A549 (cell line): ENCODE data around the gene ELOVL5. TPM values are rescaled to one million over a fixed set of nuclear protein-coding genes. Genes with fewer than 3 reads are reported as not detected.

Source experiments
- ATAC-seq, 2 experiments: fragments of 200-7000 bp in 1 of 2; fragments of >200 bp in 1 of 2; cut with Nextera tagmentation in 1 of 2; cut with Tn5 transposase in 1 of 2; 3 replicates each; pipeline versions ENCODE4 v1.8.0 to v1.9.1; 2018 to 2020; ENCODE audit warnings: mild to moderate bottlenecking in 1 of 2, moderate library complexity in 1 of 2
- CTCF ChIA-PET: fragments of 300-600 bp; sonication (Branson Sonifier 250); formaldehyde crosslinking; extraction: SDS; loops from one replicate; lab custom pipeline; 2021; ENCODE audit warnings: antibody characterized with exemption, inconsistent platforms; lab: Yijun Ruan, JAX
- POLR2A ChIA-PET: fragments of 350-600 bp; formaldehyde crosslinking; extraction: SDS; loops from one replicate; lab custom pipeline; 2021; ENCODE audit warnings: antibody characterized with exemption, inconsistent platforms; lab: Yijun Ruan, JAX
- DNase-seq, 2 experiments: peaks; one replicate each; pipeline versions ENCODE4 v3.0.0 to v3.0.0-alpha.2; 2011 to 2016; ENCODE audit warnings: low read depth in 1 of 2, low spot score in 1 of 2
- FAIRE-seq: peaks from 2 replicates; lab custom pipeline; 2011; peaks lifted over from hg19 to GRCh38; lab: Jason Lieb, UNC
- H3K27ac ChIP-seq, 2 experiments: fragments of >200 bp; sonication (Bioruptor Twin); formaldehyde crosslinking; 3 replicates each; pipeline ENCODE4 v1.5.1; 2016 to 2017
- H3K4me1 ChIP-seq: fragments of >200 bp; sonication (Bioruptor Twin); formaldehyde crosslinking; 3 replicates; pipeline ENCODE4 v1.6.1; 2016
- H3K4me2 ChIP-seq: fragments of >200 bp; sonication (Bioruptor Twin); formaldehyde crosslinking; 3 replicates; pipeline ENCODE4 v1.6.1; 2016
- H3K4me3 ChIP-seq: fragments of >200 bp; sonication (Bioruptor Twin); formaldehyde crosslinking; 3 replicates; pipeline ENCODE4 v1.5.1; 2016
- H3K9me3 ChIP-seq: fragments of >200 bp; sonication (Bioruptor Twin); formaldehyde crosslinking; 3 replicates; pipeline ENCODE4 v1.6.1; 2016
- CTCF ChIP-seq: fragments of >200 bp; sonication (Bioruptor Twin); formaldehyde crosslinking; IDR thresholded peaks from 3 replicates; pipeline ENCODE4 v1.5.1; 2016
- E2F6 ChIP-seq: IDR thresholded peaks from 2 replicates; pipeline ENCODE4 v1.6.1; 2012; ENCODE audit warnings: low read depth, borderline replicate concordance
- EP300 ChIP-seq, 2 experiments: fragments of >200 bp; sonication (Bioruptor Twin); formaldehyde crosslinking; IDR thresholded peaks; 2 replicates in 1 of 2; 3 replicates in 1 of 2; pipeline ENCODE4 v1.6.1; 2016 to 2017
- FOSB ChIP-seq: fragments of 250-450 bp; sonication (Bioruptor Pico); IDR thresholded peaks from 2 replicates; pipeline ENCODE4 v1.5.0; 2020; ENCODE audit warnings: mild to moderate bottlenecking, moderate library complexity
- FOSL2 ChIP-seq, 2 experiments: fragments of 450-650 bp in 1 of 2; fragments of >200 bp in 1 of 2; sonication (Bioruptor Twin) in 1 of 2; formaldehyde crosslinking; IDR thresholded peaks; 2 replicates each; pipeline versions ENCODE4 v1.5.0 to v1.6.1; 2016 to 2020; ENCODE audit warnings: mild to moderate bottlenecking in 1 of 2, moderate library complexity in 1 of 2
- FOXS1 ChIP-seq: fragments of 250-450 bp; sonication (Bioruptor Pico); IDR thresholded peaks from 2 replicates; pipeline ENCODE4 v1.5.0; 2020; ENCODE audit warnings: mild to moderate bottlenecking, moderate library complexity
- HDAC2 ChIP-seq: fragments of 200-600 bp; sonication (generic); IDR thresholded peaks from 2 replicates; pipeline ENCODE4 v1.6.1; 2016
- HEYL ChIP-seq: fragments of 250-450 bp; sonication (Bioruptor Pico); IDR thresholded peaks from 2 replicates; pipeline ENCODE4 v1.8.0; 2021; ENCODE audit warnings: mild to moderate bottlenecking, moderate library complexity
- HOXA7 ChIP-seq: fragments of 250-450 bp; sonication (Bioruptor Pico); IDR thresholded peaks from 2 replicates; pipeline ENCODE4 v1.5.0; 2020; ENCODE audit warnings: mild to moderate bottlenecking, moderate library complexity
- HOXB5 ChIP-seq: fragments of 250-450 bp; sonication (Bioruptor Pico); IDR thresholded peaks from 2 replicates; pipeline ENCODE4 v1.5.0; 2020; ENCODE audit warnings: mild to moderate bottlenecking, moderate library complexity
- JUNB ChIP-seq: fragments of >200 bp; sonication (Bioruptor Twin); formaldehyde crosslinking; IDR thresholded peaks from 2 replicates; pipeline ENCODE4 v1.6.1; 2016
- KDM1A ChIP-seq: fragments of 200-600 bp; sonication (generic); IDR thresholded peaks from 2 replicates; pipeline ENCODE4 v1.6.1; 2016; ENCODE audit warnings: low read depth, mild to moderate bottlenecking
- MAX ChIP-seq: IDR thresholded peaks from 2 replicates; pipeline ENCODE4 v1.6.1; 2012
- NR3C1 ChIP-seq: fragments of >200 bp; sonication (Bioruptor Twin); formaldehyde crosslinking; IDR thresholded peaks from 3 replicates; pipeline ENCODE4 v1.6.1; 2017
- RAD21 ChIP-seq, 2 experiments: fragments of >200 bp in 1 of 2; sonication (Bioruptor Twin) in 1 of 2; formaldehyde crosslinking in 1 of 2; IDR thresholded peaks in 1 of 2; conservative IDR thresholded peaks in 1 of 2; 2 replicates in 1 of 2; 3 replicates in 1 of 2; pipeline ENCODE4 v1.6.1; 2012 to 2018; ENCODE audit warnings: inconsistent platforms in 1 of 2
- RCOR1 ChIP-seq: fragments of 150-350 bp; IDR thresholded peaks from 2 replicates; pipeline ENCODE4 v1.6.1; 2014; ENCODE audit warnings: antibody characterized with exemption, low read length, low read depth
- TFCP2L1 ChIP-seq: fragments of 250-450 bp; sonication (Bioruptor Pico); IDR thresholded peaks from 2 replicates; pipeline ENCODE4 v1.5.0; 2021; ENCODE audit warnings: mild to moderate bottlenecking
- TP53 ChIP-seq: fragments of 250-450 bp; sonication (Bioruptor Pico); IDR thresholded peaks from 2 replicates; pipeline ENCODE4 v1.5.0; 2021; ENCODE audit warnings: mild to moderate bottlenecking, moderate library complexity
- ZFP36 ChIP-seq: fragments of 450-650 bp; IDR thresholded peaks from 2 replicates; pipeline ENCODE4 v1.6.1; 2014; ENCODE audit warnings: borderline replicate concordance; ENCODE audit not compliant: partially characterized antibody
- ZNF302 ChIP-seq: fragments of 250-450 bp; sonication (Bioruptor Pico); IDR thresholded peaks from 2 replicates; pipeline ENCODE4 v1.9.0; 2021; ENCODE audit warnings: inconsistent platforms, mild to moderate bottlenecking, moderate library complexity
- WGBS: methylation state at CpG from one replicate; pipeline ENCODE4 v1.1.6; 2017; ENCODE audit errors: missing lambda C conversion rate; 5-methylcytosine and 5-hydroxymethylcytosine counted together
- polyA plus RNA-seq, 4 experiments: library from polyadenylated mRNA; depleted of rRNA in 3 of 4; stranded (reverse); fragments of >200 nt; fragmentation: RNase III in 1 of 4; extraction: RNeasy Plus Mini Kit Qiagen cat#74134 plus additional on column Dnase treatment in 1 of 4; gene quantifications; 2 replicates in 3 of 4; 3 replicates in 1 of 4; pipeline ENCODE4 v1.2.3, GENCODE V29; 2011 to 2017

Gene ELOVL5
- polyA plus RNA-seq, 2 of the 4 experiments (the other 2 are of a cell fraction): 90.9 to 95.4 TPM

- no peak overlapping the region for H3K4me2 ChIP-seq
- FAIRE-seq (no peak), ATAC-seq (no peak)
- TF ChIP-seq FOSL2 (IDR thresholded peaks at IDR 0.05) (no peak), FOSL2 (CRISPR knock-in tag; IDR thresholded peaks at IDR 0.05) (no peak), CTCF (no peak), HOXA7 (CRISPR knock-in tag) (no peak), FOXS1 (CRISPR knock-in tag) (no peak), ZNF302 (CRISPR knock-in tag) (no peak), TP53 (CRISPR knock-in tag) (no peak), JUNB (no peak), NR3C1 (no peak), HOXB5 (no peak)
- TF ChIP-seq, all 56 proteins: peak for 0
- ChIA-PET POLR2A (no interaction called here), CTCF (interaction anchor here (1.2 kb wide), 1 partner anchor 12 kb away, joined by 3 read pairs; no protein-coding TSS in a partner anchor)
- Histone ChIP-seq H3K4me1 (no peaks in the 10 kb centered on the region), H3K27ac (no peak overlapping the region), H3K9me3 (no peaks in the 10 kb centered on the region), H3K4me3 (no peak overlapping the region)
- 95% methylated on average over 5 of the region's 5 CpGs for WGBS
- DNase-seq: no peak
These were observed 90.0 kb downstream of the ELOVL5 start for GRCh38 chr6:53258774-53259155.

GRCh38 chr6:53258076-53258773, 90.5 kb downstream of the ELOVL5 start:
- FAIRE-seq (no peak), DNase-seq (no peak), ATAC-seq (0 out of 6 replicates have a peak, but pooled peaks of 1 of the 2 experiments have one; percentile 19)
- Histone ChIP-seq H3K4me2 (no peak overlapping the region), H3K27ac (no peak overlapping the region), H3K4me1 (no peaks in the 10 kb centered on the region), H3K9me3 (no peaks in the 10 kb centered on the region), H3K4me3 (no peak overlapping the region)
- WGBS: 91% methylated on average over 2 of the region's 2 CpGs
- ChIA-PET CTCF (interaction anchor here (1.2 kb wide), 1 partner anchor 12 kb away, joined by 3 read pairs; no protein-coding TSS in a partner anchor), POLR2A (no interaction called here)
- no peak for TF ChIP-seq RCOR1
- no peak for TF ChIP-seq HDAC2
- TF ChIP-seq, all 56 proteins: peak for 0

GRCh38 chr6:53257533-53257932, 91.2 kb downstream of the ELOVL5 start:
- no peak overlapping the region for H3K4me2 ChIP-seq
- DNase-seq (no peak), ATAC-seq (no peak), FAIRE-seq (no peak)
- no peaks in the 10 kb centered on the region for H3K4me1 ChIP-seq
- no peaks in the 10 kb centered on the region for H3K9me3 ChIP-seq
- CTCF ChIA-PET: interaction anchor here (1.2 kb wide), 1 partner anchor 180 kb away, joined by 5 read pairs; no protein-coding TSS in a partner anchor
- H3K4me3 ChIP-seq: no peak overlapping the region
- POLR2A ChIA-PET: no interaction called here
- H3K27ac ChIP-seq: no peak overlapping the region
- TF ChIP-seq MAX (no peak), TFCP2L1 (no peak), FOSB (CRISPR knock-in tag) (no peak), KDM1A (no peak), ZFP36 (no peak), RAD21 (conservative IDR thresholded peaks at IDR 0.05 in 1 of 2, IDR thresholded peaks at IDR 0.05 in 1 of 2) (no peak), EP300 (IDR thresholded peaks at IDR 0.05) (no peak), FOSL2 (IDR thresholded peaks at IDR 0.05) (no peak), FOSL2 (CRISPR knock-in tag; IDR thresholded peaks at IDR 0.05) (no peak)
- WGBS: 72% methylated on average over 2 of the region's 2 CpGs

GRCh38 chr6:53257001-53257400, 91.7 kb downstream of the ELOVL5 start:
- Histone ChIP-seq H3K4me1 (no peaks in the 10 kb centered on the region), H3K9me3 (no peaks in the 10 kb centered on the region), H3K27ac (no peak overlapping the region), H3K4me3 (no peak overlapping the region), H3K4me2 (no peak overlapping the region)
- 83% methylated on average over 3 of the region's 3 CpGs for WGBS
- CTCF ChIA-PET: interaction anchor here (1.2 kb wide), 1 partner anchor 180 kb away, joined by 5 read pairs; no protein-coding TSS in a partner anchor
- POLR2A ChIA-PET: no interaction called here
- no peak for DNase-seq
- no peak for ATAC-seq
- TF ChIP-seq E2F6 (no peak), HEYL (CRISPR knock-in tag) (no peak)
- FAIRE-seq: no peak
